Head of caudate nucleus (tissue), 42 donors: ENCODE measurements around the gene STIL.
"Not testable (repeated sequence)": the region's sequence is repeated elsewhere in the genome, so short reads cannot be mapped to it uniquely, and the experiment has no call there.

Experiments
- DNase-seq, 42 donors: peaks; one replicate each; pipeline versions ENCODE4 v3.0.0 to v3.0.0-alpha.2; 2020 to 2021; ENCODE audit warnings: mixed read lengths in 7 of 42
- intact Hi-C: fragments of 100-400 bp; cut with DNase I; formaldehyde crosslinking; loops from one replicate; pipeline ENCODE4 v1.15.0; 2022

Gene STIL

DNA sequence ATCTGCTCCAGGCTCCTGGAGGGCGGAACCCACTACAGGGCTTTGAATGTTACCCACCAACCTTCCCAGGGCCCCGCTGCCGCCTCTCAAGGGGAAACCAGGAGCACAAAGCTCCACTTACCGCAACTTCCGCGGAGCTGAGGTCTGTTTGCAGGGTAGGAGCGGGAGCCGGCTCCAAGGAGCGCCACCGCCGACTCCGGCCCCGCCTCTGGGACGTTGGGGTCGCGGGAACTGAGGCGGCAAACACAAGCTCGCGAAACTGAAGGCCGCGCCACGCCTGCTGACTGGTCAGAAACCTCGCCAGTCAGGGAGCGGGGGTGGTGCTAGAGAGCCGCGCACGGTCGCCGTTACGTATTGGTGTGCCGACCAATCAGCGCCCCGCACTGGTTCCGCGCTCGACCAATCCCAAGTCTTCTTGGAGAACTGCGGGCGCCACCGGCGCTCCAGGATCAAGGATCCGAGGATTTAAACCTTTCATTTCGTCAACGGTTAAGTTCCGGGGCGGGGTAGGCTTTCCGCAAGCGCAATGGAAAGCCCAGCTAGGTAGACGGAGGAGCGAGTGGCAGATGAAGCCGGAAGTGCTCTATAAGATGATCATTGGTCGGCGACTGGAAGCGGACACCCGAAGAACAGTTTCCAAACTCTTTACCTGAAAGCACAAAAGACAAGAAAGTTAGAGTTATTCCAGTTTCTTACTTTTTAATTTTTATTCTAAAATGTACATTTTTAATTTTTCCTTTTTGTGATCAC, at the start of gene STIL:
STIL (minus strand) TSS at position 233 of the 750 bp plus-strand sequence. CDS start 3,828 bp downstream, outside the sequence.
- intact Hi-C loops, result loop anchor here (2.0 kb wide), 1 partner anchor 19 kb away; the partner anchor contains the start of gene CMPK1
- peak; percentile 98 to 100 (median 99) for DNase-seq

DNA sequence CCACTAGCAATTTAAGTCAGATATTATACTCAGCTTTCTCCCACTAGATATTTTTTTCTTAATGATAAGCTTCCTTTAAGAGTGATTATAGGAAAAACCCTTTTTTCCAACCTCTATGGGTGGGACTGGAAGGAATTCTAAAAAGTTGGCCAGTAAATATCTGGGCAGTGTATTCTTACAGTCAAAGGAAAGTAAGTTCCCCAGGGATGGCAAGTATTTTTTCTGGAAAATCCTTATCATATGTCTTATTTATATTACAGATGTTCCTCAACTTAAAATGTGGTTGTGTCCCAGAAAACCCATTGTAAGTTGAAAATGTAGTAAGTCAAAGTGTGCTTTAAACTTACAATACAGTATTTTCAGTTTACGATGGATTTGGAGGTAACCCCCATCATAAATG, 48.9 kb upstream of the STIL start:
- intact Hi-C loops, result no loop called here
- DNase-seq, result no peak

DNA sequence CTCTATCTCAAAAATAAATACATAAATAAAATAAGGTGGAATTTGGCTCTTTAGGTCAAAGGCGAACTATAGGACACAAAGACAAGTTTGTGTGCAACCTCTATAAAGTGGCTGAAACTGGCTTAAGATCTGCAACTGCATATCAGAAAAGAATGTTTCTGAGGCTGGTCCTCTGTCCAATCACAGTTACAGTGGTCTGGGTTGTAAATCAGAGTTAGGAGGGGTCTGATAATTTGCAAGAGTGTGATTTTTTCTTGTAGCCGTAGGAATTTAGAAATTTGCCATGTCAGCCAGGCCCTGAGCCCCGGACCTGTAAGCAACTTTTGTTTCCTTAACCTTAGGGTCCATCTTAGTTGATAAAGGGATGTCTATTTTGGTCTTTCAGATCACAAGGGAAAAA, 47.4 kb upstream of the STIL start:
- no peak for DNase-seq
- intact Hi-C loops, result no loop called here

DNA sequence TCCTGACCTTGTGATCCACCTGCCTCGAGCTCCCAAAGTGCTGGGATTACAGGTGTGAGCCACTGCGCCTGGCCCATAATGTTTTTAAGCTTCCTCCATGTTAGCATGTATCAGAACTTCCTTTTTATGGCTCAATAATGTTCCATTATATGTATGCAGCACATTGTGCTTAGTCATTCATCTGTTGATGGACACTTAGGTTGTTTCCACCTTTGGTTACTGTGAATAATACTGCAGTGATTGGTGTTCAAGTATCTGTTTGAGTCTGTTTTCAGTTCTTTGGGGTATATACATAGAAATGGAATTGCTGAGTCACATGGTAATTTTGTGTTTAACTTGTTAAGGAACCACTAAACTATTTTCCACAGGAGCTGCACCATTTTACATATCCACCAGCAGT, 37.4 kb upstream of the STIL start:
- DNase-seq, result no peak
- intact Hi-C loops, result no loop called here

DNA sequence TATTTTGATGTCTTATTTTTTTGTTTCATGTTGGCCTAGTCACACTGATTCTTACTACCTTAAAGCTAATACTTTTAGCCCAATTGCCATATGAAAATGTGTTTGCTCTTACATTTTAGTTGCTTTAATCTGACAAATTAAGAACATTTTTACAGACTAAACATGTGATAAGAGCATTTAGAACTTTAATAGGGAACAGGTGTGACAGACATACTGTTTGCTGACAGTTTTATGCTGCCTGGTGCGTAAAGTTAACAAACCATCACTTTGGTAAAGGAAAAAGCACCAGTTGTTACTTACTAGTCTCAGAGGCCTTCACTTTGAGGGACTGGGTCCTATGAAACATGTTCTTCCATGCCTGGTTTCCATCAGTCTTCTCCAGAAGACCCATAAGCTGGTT, 34.3 kb upstream of the STIL start:
- intact Hi-C loops, result no loop called here

DNA sequence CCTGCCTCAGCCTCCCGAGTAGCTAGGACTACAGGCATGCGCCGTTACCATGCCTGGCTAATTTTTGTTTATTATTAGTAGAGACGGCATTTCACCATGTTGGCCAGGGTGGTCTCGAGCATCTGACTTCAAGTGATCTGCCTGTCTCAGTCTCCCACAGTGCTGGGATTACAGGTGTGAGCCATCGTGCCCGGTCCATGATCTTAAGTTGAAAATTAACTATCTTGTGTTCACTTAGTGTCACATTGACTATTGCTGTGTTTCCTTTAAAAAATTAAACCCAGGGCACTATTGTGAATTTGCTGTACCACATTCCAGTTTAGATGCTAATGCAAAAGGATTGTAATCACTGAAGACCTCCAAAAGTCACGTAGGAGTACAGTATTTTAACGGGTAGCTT, 33.8 kb upstream of the STIL start:
- intact Hi-C loops, result no loop called here
- DNase-seq, result no peak

More for the DNA sequence above, 34.3 kb upstream of the STIL start:
- no peak for DNase-seq

DNA sequence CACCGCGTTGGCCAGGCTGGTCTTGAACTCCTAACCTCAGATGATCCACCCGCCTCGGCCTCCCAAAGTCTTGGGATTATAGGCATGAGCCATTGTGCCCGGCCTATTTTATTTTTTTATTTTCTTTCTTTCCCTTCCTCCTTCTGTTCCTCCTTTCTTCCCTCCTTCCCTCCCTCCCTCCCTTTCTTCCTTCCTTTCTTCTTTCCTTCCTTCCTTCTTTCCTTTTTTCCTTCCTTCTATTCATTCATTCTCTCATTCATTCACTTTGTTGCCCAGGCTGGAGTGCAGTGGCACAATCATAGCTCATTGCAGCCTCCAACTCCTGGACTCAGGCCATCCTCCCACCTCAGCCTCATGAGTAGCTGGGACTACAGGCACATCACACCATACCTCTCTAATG, 33.0 kb upstream of the STIL start:
- intact Hi-C loops, result not testable (repeated sequence)

DNA sequence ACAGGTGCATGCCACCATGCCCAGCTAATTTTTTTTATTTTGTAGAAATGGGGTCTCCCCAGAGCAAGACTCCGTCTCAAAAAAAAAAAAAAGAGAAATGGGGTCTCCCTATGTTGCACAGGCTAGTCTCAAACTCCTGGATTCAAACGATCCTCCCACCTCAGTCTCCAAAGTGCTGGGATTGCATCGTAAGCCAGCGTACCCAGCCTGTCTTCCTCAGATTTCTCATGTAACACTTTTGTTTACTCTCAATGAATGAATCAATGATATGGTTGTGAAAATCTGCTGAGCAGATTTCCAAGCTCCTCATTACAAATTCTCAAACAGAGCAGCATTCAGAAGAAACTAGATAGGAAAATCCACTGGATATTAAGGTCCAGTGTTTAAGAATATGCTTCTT, 26.3 kb upstream of the STIL start:
- no peak for DNase-seq

More for the DNA sequence above, 33.0 kb upstream of the STIL start:
- DNase-seq, result not testable (repeated sequence)

DNA sequence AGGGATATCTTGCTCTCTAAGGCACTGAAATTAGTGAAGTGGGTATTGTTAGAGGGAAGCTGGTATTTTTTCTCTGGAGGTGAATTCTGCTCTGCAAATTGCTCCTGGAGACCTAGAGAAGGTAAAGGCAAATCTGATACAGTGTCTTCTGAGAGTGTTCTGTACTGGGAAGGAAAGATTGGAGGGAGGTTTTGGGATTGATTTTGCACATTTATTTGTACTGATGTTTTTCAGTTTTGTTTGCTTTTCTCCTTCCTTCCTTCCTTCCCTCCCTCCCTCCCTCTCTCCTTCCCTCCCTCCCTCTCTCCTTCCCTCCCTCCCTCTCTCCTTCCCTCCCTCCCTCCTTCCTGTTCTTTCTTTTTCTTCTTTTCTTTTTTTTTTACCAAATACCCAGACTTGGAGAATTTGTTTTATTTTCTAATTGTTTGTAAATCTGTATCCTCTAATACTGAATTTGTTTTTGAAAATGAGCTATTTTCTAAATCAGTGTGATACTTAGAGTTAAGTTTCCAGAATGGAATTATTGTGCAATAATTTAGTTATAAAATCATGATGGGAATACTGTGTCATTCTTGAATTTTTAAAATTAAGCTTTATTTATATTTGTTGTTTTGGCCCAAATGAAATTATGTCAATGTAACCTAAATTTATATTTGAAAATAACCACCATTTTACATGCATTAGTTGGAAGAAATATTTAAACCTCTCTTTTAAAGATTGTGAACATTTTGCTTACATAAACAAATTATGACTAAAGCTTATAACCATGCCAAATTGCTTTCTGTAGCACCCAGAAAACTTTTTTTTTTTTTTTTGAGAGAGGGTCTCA, 24.5 kb upstream of the STIL start:
- intact Hi-C loops, result no loop called here
- DNase-seq, result no peak

More for the DNA sequence above, 26.3 kb upstream of the STIL start:
- intact Hi-C loops, result no loop called here

DNA sequence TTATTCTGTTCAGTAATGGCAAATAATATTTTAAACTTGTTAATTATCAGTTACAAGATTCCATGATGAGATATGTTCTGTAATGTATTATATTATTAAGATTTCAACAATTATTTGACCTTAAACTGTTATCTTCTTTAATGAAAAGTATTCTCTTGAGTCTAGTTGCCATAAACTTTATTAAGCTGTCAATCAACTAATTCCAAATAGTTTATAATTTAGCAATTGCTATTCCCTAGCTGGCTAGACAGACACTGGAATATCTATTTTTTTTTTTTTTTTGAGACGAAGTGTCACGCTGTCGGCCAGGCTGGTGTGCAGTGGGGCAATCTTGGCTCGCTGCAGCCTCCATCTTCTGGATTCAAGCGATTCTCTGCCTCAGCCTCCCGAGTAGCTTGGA, 23.4 kb upstream of the STIL start:
- DNase-seq, result no peak
- intact Hi-C loops, result no loop called here

DNA sequence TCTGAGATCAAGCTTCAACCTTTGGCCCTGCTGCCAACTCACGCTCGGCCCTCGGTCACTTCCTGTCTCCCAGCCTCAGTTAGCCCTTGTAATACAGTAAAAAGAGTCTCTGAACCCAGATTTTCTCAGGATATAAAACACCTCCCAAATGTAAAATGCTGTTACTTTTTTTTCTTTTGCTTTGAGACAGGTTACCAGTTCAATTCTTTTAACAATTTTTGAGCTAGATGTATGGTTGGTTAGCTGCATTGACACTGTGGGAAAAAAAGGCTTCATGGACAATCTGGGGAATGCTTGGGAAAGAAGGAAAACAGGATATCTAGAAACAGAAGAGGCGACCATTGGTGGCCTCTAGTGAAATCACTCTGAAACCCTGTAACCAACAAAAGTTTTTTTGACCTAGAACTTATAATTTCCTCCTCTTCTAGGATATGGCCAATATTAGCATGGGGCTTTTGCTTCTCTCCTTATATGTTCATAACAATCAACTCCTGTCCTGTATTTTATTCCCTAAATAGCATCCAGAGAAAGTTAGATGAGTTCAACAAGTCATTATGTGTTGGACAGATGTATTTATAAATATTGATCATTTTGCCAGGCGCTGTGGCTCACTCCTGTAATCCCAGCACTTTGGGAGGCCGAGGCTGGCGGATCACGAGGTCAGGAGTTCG, 21.0 kb upstream of the STIL start:
- no peak for DNase-seq
- intact Hi-C loops, result no loop called here

DNA sequence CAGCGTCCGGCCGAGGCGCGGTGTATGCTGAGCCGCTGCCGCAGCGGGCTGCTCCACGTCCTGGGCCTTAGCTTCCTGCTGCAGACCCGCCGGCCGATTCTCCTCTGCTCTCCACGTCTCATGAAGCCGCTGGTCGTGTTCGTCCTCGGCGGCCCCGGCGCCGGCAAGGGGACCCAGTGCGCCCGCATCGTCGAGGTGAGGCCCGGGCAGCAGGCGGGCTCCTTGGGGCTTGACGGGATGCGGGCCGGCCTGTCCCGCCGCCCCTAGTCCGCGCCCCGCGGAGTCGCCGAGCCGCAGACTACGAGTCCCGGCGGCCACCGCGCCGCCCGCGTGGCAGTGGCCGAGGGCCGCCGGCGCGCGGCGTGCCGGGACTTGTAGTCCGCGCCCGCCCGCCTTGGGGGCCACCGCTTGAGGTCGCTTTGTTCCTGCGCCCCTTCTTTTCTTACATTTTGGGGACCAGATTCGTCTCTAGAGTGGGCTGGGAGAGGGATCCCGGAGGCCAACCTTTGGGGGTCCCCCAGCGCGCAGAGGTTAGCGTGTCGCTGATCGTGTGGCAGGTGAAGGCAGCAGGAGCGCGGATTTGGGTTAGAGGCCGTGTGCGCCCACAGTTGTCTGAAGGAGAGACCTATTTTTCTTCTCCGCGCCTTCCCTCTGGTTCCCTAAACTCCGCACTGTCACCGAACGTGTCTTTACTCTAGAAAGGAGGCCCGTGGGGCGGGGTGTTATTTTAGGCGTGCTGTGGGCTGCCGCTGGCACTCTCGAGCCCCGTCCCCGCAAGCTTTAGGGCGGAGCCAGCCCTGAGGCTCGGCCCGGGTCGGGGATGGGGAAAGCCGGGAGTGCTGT, 20.2 kb upstream of the STIL start:
- intact Hi-C loops, result loop anchor here (2.0 kb wide), 1 partner anchor 19 kb away; the partner anchor contains the start of gene STIL
- DNase-seq, result peak; percentile 64 to 93 (median 83)

DNA sequence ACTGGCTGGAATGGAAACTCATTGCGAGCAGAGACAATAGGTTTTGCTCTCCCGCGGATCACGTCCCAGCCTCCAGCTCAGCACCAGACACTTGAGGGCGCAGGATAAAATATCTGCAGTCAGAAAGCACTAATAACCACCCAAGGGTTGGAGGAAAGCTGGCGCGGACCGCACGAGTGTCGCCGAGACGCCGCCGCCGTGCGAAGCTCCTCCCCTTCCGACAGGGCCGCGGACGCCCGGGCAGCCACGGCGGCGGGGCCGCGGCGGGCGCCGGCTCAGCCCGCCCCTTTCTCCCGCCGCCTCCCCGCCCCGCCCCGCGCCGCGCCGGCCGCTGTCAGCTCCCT, 19.6 kb upstream of the STIL start, which contains the start of gene CMPK1:
CMPK1 (plus strand) TSS at position 213 of the 344 bp plus-strand sequence. CDS start 156 bp downstream, outside the sequence.
- DNase-seq, result peak; percentile 61 to 94 (median 85)
- intact Hi-C loops, result loop anchor here (2.0 kb wide), 1 partner anchor 19 kb away; the partner anchor contains the start of gene STIL

DNA sequence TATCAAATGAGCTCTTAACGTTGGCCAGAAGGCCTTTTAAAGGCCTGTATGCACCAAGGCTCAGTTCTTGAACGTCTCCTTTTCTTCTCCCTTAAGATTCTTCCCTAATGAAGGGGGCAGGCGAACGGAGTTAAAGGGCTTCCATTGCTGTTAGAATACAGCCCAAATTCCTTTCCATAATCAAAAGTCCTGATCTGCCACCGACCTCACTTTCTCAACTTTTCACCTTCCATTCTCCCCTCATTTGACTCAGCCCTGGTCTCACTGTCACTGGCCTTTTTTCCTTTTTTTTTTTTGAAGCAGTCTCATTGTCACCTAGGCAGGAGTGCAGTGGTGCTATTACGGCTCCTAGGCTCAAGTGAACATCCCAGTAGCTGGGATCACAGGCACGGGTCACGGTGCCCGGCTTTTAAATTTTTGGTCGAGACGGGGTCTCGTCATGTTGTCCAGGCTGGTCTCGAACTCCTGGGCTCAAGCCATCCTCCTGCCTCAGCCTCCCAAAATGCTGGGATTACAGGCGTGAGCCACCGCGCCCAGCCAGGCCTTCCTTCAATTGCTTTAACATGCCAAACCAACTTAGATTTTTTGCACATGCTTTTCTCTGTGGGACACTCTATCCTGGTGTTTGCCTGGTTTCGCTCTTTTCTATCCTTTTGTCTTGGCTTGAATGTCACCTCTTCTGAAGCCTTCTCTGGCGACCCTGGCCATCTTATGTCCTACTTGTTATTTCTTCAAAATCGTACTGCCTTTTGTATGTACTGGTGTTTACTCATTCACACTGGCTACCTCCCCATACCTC, 19.0 kb upstream of the STIL start:
- intact Hi-C loops, result loop anchor here (2.0 kb wide), 1 partner anchor 18 kb away; the partner anchor contains the start of gene STIL
- DNase-seq, result peak in 3 of 42 donors; percentile 1 to 25 (median 6)

DNA sequence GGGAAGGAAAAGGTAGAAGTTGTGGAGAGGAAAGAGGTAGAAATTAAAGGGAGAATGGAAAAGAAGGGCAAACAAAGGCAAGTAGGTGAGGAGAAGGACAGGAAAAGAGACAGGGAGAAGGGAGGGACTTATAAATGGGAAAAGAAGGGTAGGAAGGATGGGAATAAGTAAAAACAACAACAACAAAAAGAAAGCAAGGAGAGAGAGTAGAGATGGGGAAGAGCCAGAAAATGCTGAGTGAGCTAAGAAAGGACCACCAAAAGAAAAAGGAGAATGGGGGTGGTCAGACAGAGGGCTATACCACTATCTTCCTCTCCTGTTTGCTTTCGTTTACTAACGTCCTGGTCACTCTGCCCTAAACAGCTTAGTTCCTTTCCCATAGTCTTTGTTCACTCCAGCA, 17.9 kb upstream of the STIL start:
- intact Hi-C loops, result loop anchor here (2.0 kb wide), 1 partner anchor 17 kb away; the partner anchor contains the start of gene STIL
- DNase-seq, result no peak

DNA sequence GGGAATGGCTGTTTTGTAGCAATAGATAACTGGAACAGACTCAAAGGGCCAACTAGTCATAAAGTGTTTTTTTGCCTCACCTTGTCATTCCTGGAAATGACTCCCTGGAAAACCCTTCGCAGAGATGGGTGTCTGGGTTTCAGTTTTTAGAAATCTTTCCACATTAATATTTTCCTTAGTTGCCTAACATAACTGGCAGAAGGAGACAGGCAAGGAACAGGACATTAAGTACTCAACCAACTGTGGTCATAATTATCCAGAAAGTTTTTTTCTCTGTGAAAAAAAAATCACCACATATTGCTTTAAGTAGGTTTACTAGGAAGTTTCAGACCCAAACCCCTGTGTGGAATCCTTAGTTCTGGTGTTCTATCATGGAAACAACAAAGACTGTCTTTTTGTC, 16.3 kb upstream of the STIL start:
- no peak for DNase-seq
- intact Hi-C loops, result no loop called here

DNA sequence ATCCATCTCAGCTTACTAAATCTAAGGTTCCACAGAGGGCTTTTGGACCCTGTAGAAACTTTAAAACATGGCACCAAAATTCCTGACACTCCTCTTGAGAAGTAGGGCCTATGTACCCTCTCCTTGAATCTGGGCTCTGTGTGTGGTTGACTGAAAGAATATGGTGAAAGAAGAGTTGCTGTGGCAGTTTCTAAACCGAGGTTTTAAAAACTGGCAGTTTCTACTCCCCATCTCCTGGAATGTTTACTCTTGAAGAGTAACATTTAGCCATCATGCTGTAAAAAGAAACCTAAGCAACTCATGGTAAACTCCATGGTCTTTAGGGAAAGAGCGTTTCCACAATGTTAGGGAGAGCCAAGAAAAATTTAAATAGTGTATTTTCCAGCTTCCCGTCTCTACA, 15.0 kb upstream of the STIL start:
- intact Hi-C loops, result no loop called here

DNA sequence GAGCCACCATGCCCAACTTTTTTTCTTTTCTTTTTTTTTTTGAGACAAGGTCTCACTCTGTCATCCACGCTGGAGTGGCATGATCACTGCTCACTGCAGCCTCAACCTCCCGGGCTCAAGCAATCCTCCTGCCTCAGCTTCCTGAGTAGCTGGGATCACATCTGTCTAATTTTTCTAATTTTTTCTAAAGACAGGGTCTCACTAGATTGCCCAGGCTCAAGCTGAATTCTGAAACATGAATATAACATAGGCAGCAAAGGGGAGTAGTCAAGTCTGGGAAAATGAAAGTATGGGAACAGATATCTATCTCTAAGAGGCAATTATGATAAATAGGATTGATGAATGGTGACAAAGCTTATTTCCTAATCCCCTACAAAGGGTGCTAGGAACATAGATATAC, 12.3 kb upstream of the STIL start:
- DNase-seq, result no peak
- intact Hi-C loops, result no loop called here

More for the DNA sequence above, 15.0 kb upstream of the STIL start:
- DNase-seq, result no peak
